ENCODE results near the gene ATP5PF.
"Not testable (repeated sequence)": the region's sequence is repeated elsewhere in the genome, so short reads cannot be mapped to it uniquely, and the experiment has no call there.

ATP5PF gene

DNA sequence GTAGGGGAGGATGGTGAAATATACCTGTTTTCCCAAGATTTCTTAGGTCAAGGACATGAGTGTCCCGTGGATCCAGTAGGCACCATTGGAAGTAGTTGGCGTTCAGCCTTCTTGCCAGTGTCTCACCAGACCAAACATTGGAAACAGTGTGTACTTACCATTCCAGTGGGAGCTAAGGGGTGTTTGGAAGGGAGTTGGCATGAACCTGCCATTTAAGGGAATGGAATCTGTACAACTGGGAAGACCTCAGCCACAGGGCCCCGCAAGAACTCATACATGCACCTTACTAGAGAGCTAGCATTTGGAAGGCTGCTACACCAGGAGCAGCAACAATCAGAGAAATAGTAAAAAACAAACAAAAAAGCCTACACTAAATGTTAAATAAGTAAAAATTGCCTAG is 12.7 kb downstream of the ATP5PF start:
- DNase-seq = no peak

DNA sequence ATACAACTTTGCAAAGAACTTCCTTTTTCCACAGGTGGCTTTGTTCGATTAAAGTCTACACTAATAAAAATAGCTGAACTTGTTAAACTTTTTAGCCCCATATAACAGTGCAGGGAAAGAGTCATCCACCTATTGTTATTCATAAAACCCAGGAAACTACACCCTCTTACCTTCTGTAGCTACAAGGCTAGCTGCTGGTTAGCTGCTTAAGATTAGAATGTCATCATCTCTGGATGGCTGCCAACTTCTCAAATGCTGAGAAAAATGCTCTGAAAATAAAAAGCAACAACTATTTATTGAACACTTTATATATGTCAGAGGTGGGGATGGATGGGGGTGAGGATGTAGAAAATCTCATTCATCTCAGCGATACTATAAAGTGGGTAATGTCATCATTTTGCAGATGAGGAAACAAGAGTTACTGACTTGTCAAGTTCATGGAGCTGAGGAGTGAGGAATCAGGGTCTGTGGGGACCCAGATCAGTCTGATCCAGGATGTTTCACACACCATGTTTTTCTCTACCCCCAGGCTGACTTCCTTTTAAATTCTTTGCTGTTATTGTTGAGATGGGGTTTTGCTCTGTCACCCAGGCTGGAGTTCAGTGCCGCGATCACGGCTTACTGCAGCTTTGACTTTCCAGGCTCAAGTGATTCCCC is 17.1 kb downstream of the ATP5PF start:
- DNase-seq = no peak

DNA sequence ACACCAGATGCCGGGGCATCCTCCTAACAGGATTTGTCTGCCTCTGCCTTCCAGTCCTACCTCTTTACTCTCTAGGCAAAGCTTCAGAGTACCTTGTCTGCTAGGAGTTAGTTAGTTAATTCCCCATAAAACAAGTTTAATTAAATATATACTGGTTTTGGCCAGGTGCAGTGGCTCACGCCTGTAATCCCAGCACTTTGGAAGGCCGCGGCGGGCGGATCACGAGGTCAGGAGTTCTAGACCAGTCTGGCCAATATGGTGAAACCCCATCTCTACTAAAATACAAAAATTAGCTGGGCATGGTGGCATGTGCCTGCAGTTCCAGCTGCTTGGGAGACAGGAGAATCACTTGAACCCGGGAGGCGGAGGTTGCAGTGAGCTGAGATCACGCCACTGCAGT is 20.6 kb downstream of the ATP5PF start:
- not testable (repeated sequence) for DNase-seq

DNA sequence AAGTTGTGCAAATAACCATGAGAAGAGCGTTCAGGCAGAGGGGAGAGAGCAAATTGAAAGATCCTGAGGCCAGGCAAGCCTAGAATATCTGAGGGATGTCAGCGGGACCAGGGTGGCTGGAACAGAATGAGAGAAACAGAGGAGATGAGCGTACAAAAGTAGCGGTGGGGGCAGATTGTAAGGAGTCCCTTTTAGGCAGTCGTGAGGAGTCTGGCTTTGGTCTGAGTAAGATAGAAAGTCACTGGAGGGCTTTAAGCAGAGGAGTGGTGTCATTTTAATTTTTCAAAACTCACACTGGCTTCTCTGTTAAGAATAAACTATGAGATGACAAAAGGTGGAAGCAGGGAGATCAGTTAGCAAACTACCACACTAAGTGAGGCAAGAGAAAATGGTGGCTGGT is 24.2 kb downstream of the ATP5PF start:
- no peak for DNase-seq

DNA sequence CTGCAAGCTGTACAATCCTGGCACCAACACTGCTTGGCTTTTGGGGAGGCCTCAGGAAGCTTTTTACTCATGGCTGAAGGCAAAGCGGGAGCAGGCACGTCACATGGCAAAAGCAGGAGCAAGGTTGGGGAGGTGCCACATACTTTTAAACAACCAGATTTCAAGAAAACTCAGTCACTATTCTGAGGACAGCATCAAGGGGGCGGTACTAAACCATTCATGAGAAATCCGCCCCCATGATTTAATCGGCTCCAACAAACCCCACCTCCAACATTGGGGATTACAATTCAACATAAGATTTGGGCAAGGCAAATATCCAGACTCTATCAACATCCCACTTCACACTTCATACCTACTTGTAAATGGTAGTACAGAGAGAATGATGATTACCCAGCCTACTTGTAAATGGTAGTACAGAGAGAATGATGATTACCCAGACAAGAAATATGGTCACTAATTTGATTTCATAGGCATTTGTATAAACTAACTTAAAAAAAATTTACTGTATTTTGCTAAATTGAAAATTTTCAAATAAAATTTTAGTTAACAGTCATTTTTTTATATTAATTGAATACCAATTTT is 24.9 kb downstream of the ATP5PF start:
- DNase-seq = no peak

DNA sequence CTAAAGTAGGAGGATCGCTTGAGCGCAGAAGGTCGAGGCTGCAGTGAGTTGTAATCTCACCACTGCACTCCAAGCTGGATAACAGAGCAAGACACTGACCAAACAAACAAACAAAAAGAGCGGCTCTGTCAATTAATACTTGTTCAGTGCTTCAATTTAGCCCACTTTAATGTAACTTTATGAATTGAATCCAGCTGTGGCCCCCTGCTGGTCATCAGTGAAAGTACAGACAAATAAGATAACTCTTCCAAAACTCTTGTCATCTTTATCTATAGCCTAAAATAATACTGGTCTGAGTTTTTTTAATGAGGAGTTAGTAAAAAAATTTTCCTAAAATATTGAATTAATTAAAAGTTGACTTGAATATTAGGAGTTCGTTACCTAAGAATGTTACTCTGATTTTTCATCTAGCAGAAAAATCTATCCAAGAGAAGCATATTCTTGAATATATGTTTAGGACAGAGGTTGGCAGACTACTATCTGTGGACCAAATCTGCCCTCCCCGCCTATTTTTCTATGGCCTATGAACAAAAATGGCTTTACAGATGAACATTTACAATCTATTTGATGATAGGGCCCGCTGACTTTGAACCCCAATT is 26.1 kb downstream of the ATP5PF start:
- DNase-seq = peak; percentile 53

DNA sequence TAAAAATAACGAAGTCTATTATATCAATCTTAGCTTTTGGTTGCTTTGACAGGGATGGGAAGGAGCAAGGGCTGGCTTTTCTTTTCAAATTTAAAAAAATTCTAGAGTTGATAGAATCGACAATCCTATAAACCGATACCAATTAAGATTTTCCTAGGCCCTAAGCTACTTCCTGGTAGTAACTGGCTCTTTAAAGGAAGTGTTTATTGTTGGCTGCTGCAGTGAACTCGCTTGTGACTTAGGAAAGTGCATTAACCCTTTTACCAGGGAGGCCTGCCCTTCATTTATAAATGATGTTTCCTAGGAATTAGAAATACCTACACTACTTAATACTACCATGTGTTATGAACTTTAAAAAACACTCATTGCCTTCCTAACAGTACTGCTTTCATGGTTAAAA is 33.2 kb downstream of the ATP5PF start:
- DNase-seq = no peak

DNA sequence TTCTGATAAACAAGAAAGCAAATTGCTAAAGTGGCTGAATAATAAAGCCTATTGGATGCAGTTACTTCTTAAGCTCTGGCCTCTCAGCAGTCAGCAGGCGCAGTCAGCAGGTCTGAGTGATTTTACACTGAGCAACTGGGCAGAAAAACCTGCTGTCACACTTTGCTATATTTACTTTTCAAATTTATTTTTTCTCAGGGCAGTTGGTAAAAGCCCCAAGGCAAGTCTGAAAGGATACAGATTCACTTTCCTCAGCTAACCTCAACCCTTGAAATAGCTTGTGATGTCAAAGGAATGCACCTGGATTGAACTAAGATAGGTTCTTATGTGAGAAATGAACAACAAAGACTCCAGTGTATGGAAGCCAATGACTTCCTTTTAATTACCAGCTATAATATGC is 34.0 kb downstream of the ATP5PF start:
- DNase-seq = no peak

DNA sequence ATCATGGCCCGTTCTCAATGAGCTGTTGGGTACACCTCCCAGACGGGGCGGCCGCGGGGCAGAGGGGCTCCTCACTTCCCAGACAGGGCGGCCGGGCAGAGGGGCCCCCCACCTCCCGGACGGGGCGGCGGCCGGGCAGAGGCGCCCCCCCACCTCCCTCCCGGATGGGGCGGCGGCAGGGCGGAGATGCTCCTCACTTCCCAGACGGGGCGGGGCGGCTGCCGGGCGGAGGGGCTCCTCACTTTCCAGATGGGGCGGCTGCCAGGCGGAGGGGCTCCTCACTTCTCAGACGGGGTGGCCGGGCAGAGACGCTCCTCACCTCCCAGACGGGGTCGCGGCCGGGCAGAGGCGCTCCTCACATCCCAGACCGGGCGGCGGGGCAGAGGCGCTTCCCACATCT is 39.2 kb downstream of the ATP5PF start:
- DNase-seq = not testable (repeated sequence)

DNA sequence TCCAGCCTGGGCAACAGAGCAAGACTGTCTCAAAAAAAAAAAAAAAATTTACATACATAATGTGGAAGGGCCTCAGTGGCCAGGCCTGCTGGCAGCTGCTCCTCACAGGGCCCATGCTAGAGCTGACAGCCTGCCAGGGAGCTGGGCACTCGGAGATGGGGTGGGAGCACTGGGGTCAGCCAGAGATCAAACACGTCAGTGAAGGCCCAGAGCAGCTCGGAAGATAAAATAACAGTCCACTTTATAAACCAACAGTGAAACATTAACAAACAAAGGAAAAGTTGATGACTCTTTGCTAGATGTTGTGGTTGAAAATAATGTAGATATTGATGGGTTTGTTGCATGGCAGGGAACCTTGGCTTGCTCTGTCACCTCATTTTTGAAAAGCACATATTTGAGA is 42.7 kb downstream of the ATP5PF start:
- no peak for DNase-seq

DNA sequence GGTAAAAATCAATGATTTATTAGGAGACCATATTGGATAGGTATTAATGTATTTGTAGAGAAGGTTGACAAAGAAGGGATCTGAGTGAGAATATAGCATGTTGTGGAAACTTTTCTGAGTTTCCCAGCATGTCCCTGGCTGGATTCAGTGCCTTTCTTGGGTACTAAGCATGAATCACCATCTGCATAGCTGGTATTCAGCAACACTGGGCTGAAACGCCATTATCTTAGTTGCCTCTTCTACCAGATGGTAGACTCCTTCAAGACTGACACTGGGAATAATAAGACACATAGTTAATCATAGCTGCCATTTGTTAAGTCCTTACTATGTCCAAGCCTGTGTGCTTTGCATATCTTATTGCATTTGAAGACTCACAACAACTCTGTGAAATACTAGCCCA is 45.5 kb downstream of the ATP5PF start:
- DNase-seq = no peak

DNA sequence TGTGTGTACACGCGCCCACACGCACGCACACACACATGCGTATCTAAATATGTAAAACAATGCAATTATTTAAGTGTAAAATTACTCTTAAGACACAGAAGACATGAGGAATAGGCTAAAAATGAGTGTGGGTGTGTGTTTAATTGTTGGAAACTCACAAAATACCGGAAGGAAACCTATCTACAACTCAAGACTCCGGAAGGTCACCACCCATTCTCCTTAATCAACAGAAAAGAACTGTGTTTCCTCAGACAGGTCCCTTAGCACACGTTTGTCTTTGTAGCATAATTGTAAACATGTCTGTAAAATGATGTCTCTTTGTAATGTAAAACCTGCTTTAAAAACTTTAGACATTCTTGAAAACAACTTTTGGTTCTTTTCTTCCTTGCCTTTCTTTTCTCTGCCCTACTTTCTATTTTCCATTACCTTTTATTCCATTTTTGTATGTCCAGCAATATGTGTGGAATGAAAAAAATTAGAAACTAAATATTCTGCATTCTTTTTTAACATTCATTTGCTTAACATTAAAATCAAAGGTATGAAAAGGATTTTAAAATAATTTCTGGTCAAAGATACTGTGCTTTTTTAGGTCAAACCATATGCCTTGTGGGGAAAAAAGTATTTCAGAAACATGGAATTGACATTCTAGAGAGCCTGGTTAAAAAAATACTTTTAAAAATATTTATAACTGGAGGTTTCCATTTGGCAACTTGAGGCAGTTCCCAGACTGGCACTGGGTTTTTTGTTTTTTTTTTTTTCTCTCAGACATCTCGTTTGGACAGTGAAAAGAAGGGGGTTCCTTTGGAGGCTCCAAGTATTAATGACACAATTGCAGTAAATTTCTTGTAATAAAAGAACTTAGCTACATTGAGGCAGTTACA is 46.2 kb downstream of the ATP5PF start:
- DNase-seq = no peak

DNA sequence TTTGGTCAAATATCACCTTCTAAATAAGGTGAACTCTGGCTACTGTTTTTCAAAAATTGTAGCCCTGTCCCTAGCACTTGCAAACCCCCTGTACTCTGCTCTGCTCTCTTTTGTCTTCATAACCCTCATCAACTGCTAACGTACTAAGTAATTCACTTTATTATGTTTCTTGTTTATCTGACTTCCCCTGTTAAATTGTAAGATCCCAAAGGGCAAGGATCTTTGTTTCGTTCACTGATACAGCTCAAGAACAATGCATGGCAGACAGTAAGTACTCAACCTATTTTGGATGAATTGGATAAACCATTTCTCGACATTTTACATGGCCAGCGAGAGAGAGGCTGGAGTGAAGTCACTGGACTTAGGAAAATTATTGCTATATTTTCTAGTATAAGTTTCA is 46.9 kb downstream of the ATP5PF start:
- DNase-seq = no peak

DNA sequence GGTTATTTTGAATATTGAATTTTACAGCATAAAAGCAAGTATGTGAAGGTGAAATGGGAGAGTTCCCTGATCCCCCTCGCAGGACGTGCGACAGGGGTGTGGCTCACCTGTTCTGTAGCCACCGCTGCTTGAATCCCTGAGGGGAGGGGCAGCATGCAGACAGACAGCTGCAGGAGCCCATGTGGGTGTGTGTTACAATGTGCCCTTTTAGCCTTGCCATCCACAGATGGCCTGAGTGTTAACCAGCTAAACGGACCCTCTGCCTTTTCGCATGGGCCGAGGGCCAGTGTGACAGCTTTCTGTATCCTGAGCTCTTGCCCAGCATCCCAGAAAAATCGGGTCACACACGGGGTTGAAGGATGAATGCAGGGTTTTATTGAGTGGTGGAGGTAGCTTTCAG is 52.3 kb downstream of the ATP5PF start:
- no peak for DNase-seq

DNA sequence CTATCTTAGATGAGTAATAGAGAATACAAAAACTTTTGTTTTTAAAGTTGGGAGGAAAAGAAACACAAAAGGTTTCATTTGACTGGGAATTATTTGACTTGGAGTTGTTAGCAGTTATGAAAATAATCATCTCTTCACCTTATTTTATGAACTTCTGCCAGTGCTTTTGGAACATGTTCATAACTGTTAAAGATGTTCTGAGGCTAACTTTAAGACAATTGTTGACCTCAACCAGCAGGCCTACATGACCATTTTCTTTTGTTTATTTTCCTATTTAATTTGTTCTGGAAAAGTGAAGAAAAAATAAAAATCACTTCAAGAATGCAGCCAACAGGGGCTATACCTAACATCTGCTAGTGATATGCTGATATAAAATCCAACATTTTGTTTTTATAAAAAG is 58.3 kb downstream of the ATP5PF start:
- no peak for DNase-seq

Measured in stimulated activated CD8-positive, alpha-beta memory T cell treated with anti-CD3 and anti-CD28 coated beads, Interleukin-4, amount 100 ng/mL, for 48 hours (primary cell).